ENCODE results near the gene SPATS2L. TPM values are rescaled to one million over a fixed set of nuclear protein-coding genes. Genes with fewer than 3 reads are reported as not detected.
A peak's percentile ranks its signal among the peaks of the same experiment; 100 is the strongest.

Gene SPATS2L
- total RNA-seq, 1 donor from 2014 or later = 192 TPM

GRCh38 chr2:200525882-200526651 is 219.6 kb downstream of the SPATS2L start, which contains the start of gene SGO2:
SGO2 (plus strand) TSS chr2:200526207; CDS start chr2:200532976, 6,769 bp downstream.
- no peak for FAIRE-seq
- Histone ChIP-seq H3K36me3 (ENCODE audit: insufficient read depth, low read length) (no peaks in the 10 kb centered on the region), H3K79me2 (ENCODE audit: insufficient read depth, low read length) (peaks cover 47% of the 10 kb centered on the region)

GRCh38 chr2:200528228-200528627 is 221.7 kb downstream of the SPATS2L start:
- no peak for FAIRE-seq
- peaks cover 68% of the 10 kb centered on the region for H3K79me2 ChIP-seq (ENCODE audit: insufficient read depth, low read length)

More at GRCh38 chr2:200525882-200526651, 219.6 kb downstream of the SPATS2L start, which contains the start of gene SGO2:
- H3K4me1 ChIP-seq (ENCODE audit: insufficient read depth, low read length) = peaks cover 5% of the 10 kb centered on the region
- Mint-ChIP-seq H3K27ac (ENCODE audit: unreplicated experiment) (peak within 1 kb of the TSS; percentile 36), H3K9me3 (ENCODE audit: unreplicated experiment) (peaks cover 3% of the 10 kb centered on the region), H3K27me3 (ENCODE audit: low read depth, unreplicated experiment) (no peaks in the 10 kb centered on the region), H3K36me3 (ENCODE audit: low read depth, unreplicated experiment) (peaks cover 2% of the 10 kb centered on the region), H3K4me3 (ENCODE audit: unreplicated experiment) (peak within 1 kb of the TSS; percentile 88), H3K4me1 (ENCODE audit: low read depth, unreplicated experiment) (peaks cover 4% of the 10 kb centered on the region)
- peak within 1 kb of the TSS; percentile 83 for H3K9ac ChIP-seq (ENCODE audit: low read length)
- peak within 1 kb of the TSS; percentile 95 for H2AFZ ChIP-seq (ENCODE audit: low read depth, low read length)
- peak; percentile 85 for DNase-seq (ENCODE audit: low read depth)
- H3K27me3 ChIP-seq (ENCODE audit: insufficient read depth, low read length) = peaks cover 7% of the 10 kb centered on the region
- peak within 1 kb of the TSS; percentile 81 for H3K4me3 ChIP-seq (ENCODE audit: insufficient read depth, low read depth, low read length)
- no peaks in the 10 kb centered on the region for H4K20me1 ChIP-seq (ENCODE audit: insufficient read depth, low read length)
- H3K9me3 ChIP-seq (ENCODE audit: insufficient read depth, low read depth, low read length) = no peaks in the 10 kb centered on the region
- peak within 1 kb of the TSS; percentile 92 for H3K4me2 ChIP-seq (ENCODE audit: low read length)
- TF ChIP-seq CTCF (IDR thresholded peaks at IDR 0.05; ENCODE audit: insufficient read depth, low read depth, low read length) (no peak), EZH2 (IDR thresholded peaks at IDR 0.05; ENCODE audit: insufficient read depth, low read length) (no peak)
- H3K27ac ChIP-seq (ENCODE audit: low read depth, low read length) = peak within 1 kb of the TSS; percentile 65

More at GRCh38 chr2:200528228-200528627, 221.7 kb downstream of the SPATS2L start:
- H3K27me3 Mint-ChIP-seq (ENCODE audit: low read depth, unreplicated experiment) = no peaks in the 10 kb centered on the region
- no peaks in the 10 kb centered on the region for H3K36me3 ChIP-seq (ENCODE audit: insufficient read depth, low read length)
- no peak overlapping the region for H3K27ac Mint-ChIP-seq (ENCODE audit: unreplicated experiment)
- H3K27ac ChIP-seq (ENCODE audit: low read depth, low read length) = no peak overlapping the region
- H3K9ac ChIP-seq (ENCODE audit: low read length) = no peak overlapping the region
- H3K36me3 Mint-ChIP-seq (ENCODE audit: low read depth, unreplicated experiment) = peaks cover 2% of the 10 kb centered on the region
- no peak overlapping the region for H3K4me2 ChIP-seq (ENCODE audit: low read length)
- H4K20me1 ChIP-seq (ENCODE audit: insufficient read depth, low read length) = no peaks in the 10 kb centered on the region
- peaks cover 5% of the 10 kb centered on the region for H3K4me1 ChIP-seq (ENCODE audit: insufficient read depth, low read length)
- no peak overlapping the region for H3K4me3 ChIP-seq (ENCODE audit: insufficient read depth, low read depth, low read length)
- H3K9me3 Mint-ChIP-seq (ENCODE audit: unreplicated experiment) = no peaks in the 10 kb centered on the region
- DNase-seq (ENCODE audit: low read depth) = no peak
- peaks cover 4% of the 10 kb centered on the region for H3K27me3 ChIP-seq (ENCODE audit: insufficient read depth, low read length)
- H3K4me3 Mint-ChIP-seq (ENCODE audit: unreplicated experiment) = no peak overlapping the region
- peaks cover 4% of the 10 kb centered on the region for H3K4me1 Mint-ChIP-seq (ENCODE audit: low read depth, unreplicated experiment)
- no peaks in the 10 kb centered on the region for H3K9me3 ChIP-seq (ENCODE audit: insufficient read depth, low read depth, low read length)
- no peak overlapping the region for H2AFZ ChIP-seq (ENCODE audit: low read depth, low read length)
- no peak for TF ChIP-seq EZH2 (IDR thresholded peaks at IDR 0.05; ENCODE audit: insufficient read depth, low read length)
- TF ChIP-seq CTCF (IDR thresholded peaks at IDR 0.05; ENCODE audit: insufficient read depth, low read depth, low read length) = no peak

Other genes with a start within 250 kb of the SPATS2L start
- 6.4 and 8.2 TPM in 2 replicates for gene KCTD18, start 203.4 kb downstream of the SPATS2L start, total RNA-seq
- 4.2 and 4.9 TPM in 2 replicates for gene SGO2, start 219.5 kb downstream of the SPATS2L start, total RNA-seq